Vagina (tissue), 2 donors: ENCODE data around the gene MGAT5.

Experiments used
- POLR2A ChIP-seq, 2 donors: fragments of 450-650 bp; IDR thresholded peaks; one replicate each; pipeline ENCODE4 v1.6.1; 2017; ENCODE audit warnings: antibody characterized with exemption in 2 of 2, mild to moderate bottlenecking in 2 of 2, moderate library complexity in 2 of 2
- POLR2AphosphoS5 ChIP-seq, 2 donors: sonication (generic); formaldehyde crosslinking; IDR thresholded peaks; one replicate each; pipeline ENCODE4 v1.9.0; 2017; ENCODE audit warnings: antibody characterized with exemption in 2 of 2, mild to moderate bottlenecking in 2 of 2, low read depth in 1 of 2; ENCODE audit not compliant: insufficient read depth in 1 of 2

GRCh38 chr2:134406736-134407135 is 152.9 kb downstream of the MGAT5 start:
- TF ChIP-seq POLR2A (IDR thresholded peaks at IDR 0.05), result no peak
- TF ChIP-seq POLR2AphosphoS5 (IDR thresholded peaks at IDR 0.05; ENCODE audit: insufficient read depth in 1 of 2, low read depth in 1 of 2), result no peak
